Activated naive CD4-positive, alpha-beta T cell treated with anti-CD3 and anti-CD28 coated beads, Interleukin-2, amount 50 U/mL, for 72 hours (primary cell): Measurements from ENCODE around the gene APPBP2. TPM values are rescaled to one million over a fixed set of nuclear protein-coding genes. Genes with fewer than 3 reads are reported as not detected.
"Not testable (repeated sequence)": the region's sequence is repeated elsewhere in the genome, so short reads cannot be mapped to it uniquely, and the experiment has no call there.

ENCODE experiments used
- ATAC-seq, 2 donors: fragments of 150-1000 bp; cut with Tn5 transposase; 2 replicates each; pipeline ENCODE4 v1.10.0; 2021; ENCODE audit warnings: mild to moderate bottlenecking in 2 of 2, moderate library complexity in 2 of 2
- DNase-seq, 2 donors: peaks; one replicate each; pipeline ENCODE4 v3.0.0; 2021 to 2022; ENCODE audit warnings: low spot score in 2 of 2
- H3K27ac Mint-ChIP-seq, 2 donors: one replicate each; pipeline ENCODE4 v1.8.0; 2022; ENCODE audit warnings: mild to moderate bottlenecking in 2 of 2, mixed read lengths in 2 of 2
- H3K36me3 Mint-ChIP-seq, 2 donors: one replicate each; pipeline ENCODE4 v1.8.0; 2022; ENCODE audit warnings: mixed read lengths in 2 of 2
- H3K9me3 Mint-ChIP-seq, 2 donors: one replicate each; pipeline ENCODE4 v1.8.0; 2022; ENCODE audit warnings: mixed read lengths in 2 of 2
- total RNA-seq, 2 donors: library from RNA; stranded (reverse); gene quantifications; one replicate each; pipeline ENCODE4 v1.2.3, GENCODE V29; 2022

The APPBP2 gene, protein sequence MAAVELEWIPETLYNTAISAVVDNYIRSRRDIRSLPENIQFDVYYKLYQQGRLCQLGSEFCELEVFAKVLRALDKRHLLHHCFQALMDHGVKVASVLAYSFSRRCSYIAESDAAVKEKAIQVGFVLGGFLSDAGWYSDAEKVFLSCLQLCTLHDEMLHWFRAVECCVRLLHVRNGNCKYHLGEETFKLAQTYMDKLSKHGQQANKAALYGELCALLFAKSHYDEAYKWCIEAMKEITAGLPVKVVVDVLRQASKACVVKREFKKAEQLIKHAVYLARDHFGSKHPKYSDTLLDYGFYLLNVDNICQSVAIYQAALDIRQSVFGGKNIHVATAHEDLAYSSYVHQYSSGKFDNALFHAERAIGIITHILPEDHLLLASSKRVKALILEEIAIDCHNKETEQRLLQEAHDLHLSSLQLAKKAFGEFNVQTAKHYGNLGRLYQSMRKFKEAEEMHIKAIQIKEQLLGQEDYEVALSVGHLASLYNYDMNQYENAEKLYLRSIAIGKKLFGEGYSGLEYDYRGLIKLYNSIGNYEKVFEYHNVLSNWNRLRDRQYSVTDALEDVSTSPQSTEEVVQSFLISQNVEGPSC
- total RNA-seq: 10 to 100 TPM; 24.5 to 28.8 TPM

GRCh38 chr17:60525685-60526514 lies at the start of gene APPBP2:
TSS of gene APPBP2 (minus strand) at chr17:60526242. CDS start at chr17:60525931, 311 bp downstream.
- Mint-ChIP-seq H3K36me3 (peaks cover 15 to 19% of the 10 kb centered on the region in 2 donors), H3K27ac (peak within 1 kb of the TSS; percentile 96 to 99), H3K9me3 (no peaks in the 10 kb centered on the region)
- ATAC-seq: peak; percentile 92 to 93
- peak; percentile 68 to 80 for DNase-seq

- no peaks in the 10 kb centered on the region for H3K9me3 Mint-ChIP-seq
- H3K27ac Mint-ChIP-seq: no peak overlapping the region
- no peaks in the 10 kb centered on the region for H3K36me3 Mint-ChIP-seq
- DNase-seq (no peak), ATAC-seq (no peak)
Measured at GRCh38 chr17:60573236-60574051, 47.4 kb upstream of the APPBP2 start.

DNA sequence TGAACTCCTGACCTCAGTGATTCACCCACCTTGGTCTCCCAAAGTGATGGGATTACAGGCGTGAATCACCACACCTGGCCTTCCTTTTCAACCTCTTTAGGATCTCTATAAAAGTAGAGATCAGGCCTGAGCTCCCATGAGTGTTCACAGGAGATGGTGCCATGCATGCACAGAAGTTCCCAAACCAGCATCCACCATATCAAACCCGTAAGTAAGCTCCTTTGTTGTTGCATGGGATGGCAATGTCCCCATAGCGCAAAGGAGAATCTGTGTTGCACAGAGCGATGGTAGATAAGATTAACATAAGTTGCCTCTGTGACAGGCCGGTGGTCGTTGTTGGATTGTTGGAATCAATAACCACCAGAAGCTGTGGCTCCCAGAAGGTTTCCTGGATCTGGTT lies 39.2 kb upstream of the APPBP2 start:
- DNase-seq (no peak), ATAC-seq (no peak)
- Mint-ChIP-seq H3K27ac (no peak overlapping the region), H3K36me3 (no peaks in the 10 kb centered on the region), H3K9me3 (no peaks in the 10 kb centered on the region)

- ATAC-seq (no peak), DNase-seq (no peak)
- peaks cover 0 to 2% of the 10 kb centered on the region in 2 donors for H3K36me3 Mint-ChIP-seq
- no peak overlapping the region for H3K27ac Mint-ChIP-seq
- H3K9me3 Mint-ChIP-seq: peaks cover 0 to 4% of the 10 kb centered on the region in 2 donors
Measured at GRCh38 chr17:60563743-60564142, 37.7 kb upstream of the APPBP2 start.

DNA sequence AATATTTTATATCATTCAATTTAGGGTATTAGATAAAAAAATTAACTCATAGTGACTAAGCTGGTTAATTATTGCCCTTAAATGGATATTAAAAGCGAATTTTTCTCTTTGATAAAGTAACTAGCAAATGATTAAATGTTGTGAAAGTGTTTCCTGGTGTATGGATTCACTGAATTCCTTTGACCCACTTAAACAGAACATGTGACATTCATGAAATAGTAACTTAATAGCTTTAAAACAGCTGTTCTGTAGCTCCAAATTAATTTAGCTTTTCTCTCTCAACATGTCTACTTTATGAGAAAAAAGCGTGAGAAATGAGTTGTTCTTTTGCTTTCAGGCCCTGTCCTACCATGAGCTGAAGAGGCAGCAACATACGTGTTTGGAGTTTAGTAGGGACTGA lies 36.4 kb upstream of the APPBP2 start:
- Mint-ChIP-seq H3K36me3 (peaks cover 5 to 11% of the 10 kb centered on the region in 2 donors), H3K9me3 (peaks cover 2 to 17% of the 10 kb centered on the region in 2 donors), H3K27ac (no peak overlapping the region)
- ATAC-seq: no peak
- no peak for DNase-seq

- DNase-seq (no peak), ATAC-seq (no peak)
- H3K36me3 Mint-ChIP-seq: peaks cover 9 to 17% of the 10 kb centered on the region in 2 donors
- peaks cover 8 to 24% of the 10 kb centered on the region in 2 donors for H3K9me3 Mint-ChIP-seq
- no peak overlapping the region for H3K27ac Mint-ChIP-seq
Measured at GRCh38 chr17:60560860-60561257, 34.8 kb upstream of the APPBP2 start.

DNA sequence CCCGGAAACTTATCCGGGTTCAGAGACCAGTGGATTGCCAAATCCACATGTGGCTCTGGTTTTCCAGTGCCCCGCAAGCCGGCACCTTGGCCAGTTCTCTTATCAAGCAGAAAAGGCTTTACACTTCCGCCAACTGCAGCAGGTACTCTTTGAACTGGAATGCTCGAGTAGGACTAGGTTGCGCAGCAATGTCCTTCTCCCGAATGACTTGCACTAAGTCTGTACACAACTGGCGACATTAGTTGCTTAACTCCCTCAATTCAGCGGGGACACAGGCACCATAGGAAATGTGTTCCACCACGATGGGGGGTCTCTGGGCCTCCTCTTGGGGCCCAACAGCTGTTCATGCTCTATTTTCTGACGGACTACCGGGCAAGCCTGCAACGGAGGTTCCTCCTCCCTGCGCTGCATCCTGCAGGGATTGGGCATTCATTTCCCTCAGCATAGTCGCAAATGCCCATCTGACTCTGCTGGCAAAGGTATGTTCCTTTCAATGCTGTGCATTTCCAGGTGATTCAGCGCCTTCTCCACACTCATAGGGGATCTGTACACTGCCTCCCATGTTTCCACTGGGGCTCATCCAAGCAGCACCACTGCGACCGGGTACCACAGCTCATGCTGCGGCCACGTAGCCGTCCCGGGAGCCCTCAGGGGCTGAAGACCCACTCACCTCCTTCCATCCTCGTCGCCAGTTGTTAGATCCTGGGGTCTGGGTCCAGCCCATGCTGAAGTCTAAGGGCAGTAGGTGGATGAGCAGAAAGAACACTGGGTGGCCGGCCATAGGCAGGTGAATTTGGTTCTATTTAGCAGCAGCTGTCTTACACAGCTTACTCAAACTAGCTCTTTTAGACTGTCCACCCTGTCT lies 34.2 kb upstream of the APPBP2 start:
- DNase-seq: no peak
- peaks cover 9 to 17% of the 10 kb centered on the region in 2 donors for H3K36me3 Mint-ChIP-seq
- no peak for ATAC-seq
- no peak overlapping the region for H3K27ac Mint-ChIP-seq
- peaks cover 8 to 24% of the 10 kb centered on the region in 2 donors for H3K9me3 Mint-ChIP-seq

- DNase-seq: no peak
- H3K9me3 Mint-ChIP-seq: peaks cover 8 to 24% of the 10 kb centered on the region in 2 donors
- H3K27ac Mint-ChIP-seq: no peak overlapping the region
Measured at GRCh38 chr17:60559659-60559994, 33.6 kb upstream of the APPBP2 start.

GRCh38 chr17:60557805-60558204 lies 31.8 kb upstream of the APPBP2 start:
- DNase-seq (no peak), ATAC-seq (no peak)
- Mint-ChIP-seq H3K36me3 (peaks cover 9 to 17% of the 10 kb centered on the region in 2 donors), H3K9me3 (peaks cover 8 to 24% of the 10 kb centered on the region in 2 donors), H3K27ac (no peak overlapping the region)

More at GRCh38 chr17:60559659-60559994, 33.6 kb upstream of the APPBP2 start:
- ATAC-seq: no peak
- H3K36me3 Mint-ChIP-seq: peaks cover 9 to 17% of the 10 kb centered on the region in 2 donors

DNA sequence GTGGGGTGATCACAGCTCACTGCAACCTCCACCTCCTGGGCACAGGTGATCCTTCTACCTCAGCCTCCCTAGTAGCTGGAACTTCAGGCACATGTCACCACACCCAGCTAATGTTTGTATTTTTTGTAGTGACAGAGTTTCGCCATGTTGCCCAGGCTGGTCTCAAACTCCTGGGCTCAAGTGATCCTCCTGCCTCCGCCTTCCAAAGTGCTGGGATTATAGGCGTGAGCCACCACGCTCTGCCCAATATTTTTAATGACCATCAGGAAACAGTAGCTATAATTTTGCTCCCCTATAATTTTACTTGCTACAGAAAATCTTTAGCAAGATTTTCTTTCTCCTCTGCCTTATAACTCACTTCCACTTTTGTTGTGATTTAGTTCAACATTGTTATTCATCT lies 29.7 kb upstream of the APPBP2 start:
- DNase-seq (no peak), ATAC-seq (no peak)
- Mint-ChIP-seq H3K9me3 (peaks cover 8 to 24% of the 10 kb centered on the region in 2 donors), H3K27ac (no peak overlapping the region), H3K36me3 (peaks cover 9 to 17% of the 10 kb centered on the region in 2 donors)

- Mint-ChIP-seq H3K9me3 (peaks cover 8 to 24% of the 10 kb centered on the region in 2 donors), H3K36me3 (peaks cover 9 to 17% of the 10 kb centered on the region in 2 donors), H3K27ac (no peak overlapping the region)
- DNase-seq: no peak
- ATAC-seq: no peak
Measured at GRCh38 chr17:60554377-60554788, 28.3 kb upstream of the APPBP2 start.

GRCh38 chr17:60552255-60552654 lies 26.2 kb upstream of the APPBP2 start:
- not testable (repeated sequence) for H3K9me3 Mint-ChIP-seq, DNase-seq, H3K27ac Mint-ChIP-seq, ATAC-seq, H3K36me3 Mint-ChIP-seq

DNA sequence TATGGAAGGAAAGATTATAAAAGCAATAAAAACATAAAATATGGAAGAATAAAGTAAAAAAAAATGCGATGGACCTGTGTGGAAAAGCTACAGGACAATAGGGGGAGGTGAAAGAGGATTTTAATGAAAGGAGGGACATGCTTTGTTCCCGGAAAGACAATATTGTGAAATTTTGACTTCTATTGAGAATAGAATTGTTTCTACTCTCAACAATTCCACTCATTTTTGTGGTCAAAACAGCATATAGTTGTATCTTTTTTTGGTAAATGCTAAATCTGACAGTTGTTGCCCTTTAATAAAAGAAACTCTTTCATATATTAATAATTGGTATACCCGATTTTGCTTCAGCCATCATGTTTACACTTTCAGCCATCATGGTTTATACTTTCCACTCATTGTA lies 22.9 kb upstream of the APPBP2 start:
- DNase-seq (no peak), ATAC-seq (no peak)
- no peak overlapping the region for H3K27ac Mint-ChIP-seq
- H3K9me3 Mint-ChIP-seq: no peaks in the 10 kb centered on the region
- H3K36me3 Mint-ChIP-seq: no peaks in the 10 kb centered on the region

- no peak overlapping the region for H3K27ac Mint-ChIP-seq
- ATAC-seq: no peak
- DNase-seq: no peak
- H3K9me3 Mint-ChIP-seq: no peaks in the 10 kb centered on the region
- H3K36me3 Mint-ChIP-seq: no peaks in the 10 kb centered on the region
Measured at GRCh38 chr17:60545465-60546191, 19.6 kb upstream of the APPBP2 start.

DNA sequence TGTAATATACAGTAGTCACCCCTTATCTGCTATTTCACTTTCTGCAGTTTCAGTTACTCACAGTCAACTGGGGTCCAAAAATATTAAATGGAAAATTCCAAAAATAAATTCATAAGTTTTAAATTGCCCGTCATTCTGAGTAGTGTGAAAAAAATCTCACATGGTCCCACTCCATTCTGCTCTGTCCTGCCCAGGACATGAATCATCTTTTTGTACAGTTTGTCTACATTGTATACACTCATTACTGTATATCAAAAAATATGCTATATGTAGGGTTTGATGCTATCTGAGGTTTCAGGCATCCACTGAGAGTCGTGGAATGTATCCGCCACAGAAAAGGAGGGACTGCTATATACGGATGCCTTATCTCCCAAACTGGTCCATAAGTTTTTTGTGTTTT lies 16.0 kb upstream of the APPBP2 start:
- Mint-ChIP-seq H3K27ac (no peak overlapping the region), H3K36me3 (no peaks in the 10 kb centered on the region), H3K9me3 (no peaks in the 10 kb centered on the region)
- ATAC-seq: no peak
- no peak for DNase-seq
